22Rv1 (cell line): ENCODE data around the gene ANKRD28.

Experiments used
- ZFX ChIP-seq: fragments of 450-650 bp; IDR thresholded peaks from 2 replicates; pipeline ENCODE4 v1.6.1; 2017; ENCODE audit warnings: antibody characterized with exemption, borderline replicate concordance
- TF ChIP-seq, protein P1 (sequence below): fragments of 450-650 bp; IDR thresholded peaks from 2 replicates; pipeline ENCODE4 v1.5.1; 2017; ENCODE audit warnings: mild to moderate bottlenecking

DNA sequence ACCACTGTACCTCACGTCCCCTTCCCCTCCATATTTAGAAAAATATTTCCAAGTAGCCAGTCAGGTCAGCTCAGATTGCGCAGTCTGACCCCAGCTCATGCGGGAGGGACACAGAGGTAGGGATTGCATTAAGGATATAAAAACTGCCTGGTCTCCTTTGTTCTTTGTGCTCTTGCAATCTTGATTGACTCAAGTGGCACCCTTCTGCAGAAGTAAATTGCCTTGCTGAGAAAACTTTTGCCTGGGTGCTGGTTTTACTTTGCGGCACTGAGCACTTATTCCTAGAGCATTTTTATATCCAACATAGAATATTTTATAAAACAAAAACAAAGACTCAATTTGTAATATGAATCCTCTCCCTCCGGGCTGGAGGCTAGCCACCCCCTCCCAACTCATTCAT, 141.4 kb downstream of the ANKRD28 start:
- TF ChIP-seq, protein P1, sequence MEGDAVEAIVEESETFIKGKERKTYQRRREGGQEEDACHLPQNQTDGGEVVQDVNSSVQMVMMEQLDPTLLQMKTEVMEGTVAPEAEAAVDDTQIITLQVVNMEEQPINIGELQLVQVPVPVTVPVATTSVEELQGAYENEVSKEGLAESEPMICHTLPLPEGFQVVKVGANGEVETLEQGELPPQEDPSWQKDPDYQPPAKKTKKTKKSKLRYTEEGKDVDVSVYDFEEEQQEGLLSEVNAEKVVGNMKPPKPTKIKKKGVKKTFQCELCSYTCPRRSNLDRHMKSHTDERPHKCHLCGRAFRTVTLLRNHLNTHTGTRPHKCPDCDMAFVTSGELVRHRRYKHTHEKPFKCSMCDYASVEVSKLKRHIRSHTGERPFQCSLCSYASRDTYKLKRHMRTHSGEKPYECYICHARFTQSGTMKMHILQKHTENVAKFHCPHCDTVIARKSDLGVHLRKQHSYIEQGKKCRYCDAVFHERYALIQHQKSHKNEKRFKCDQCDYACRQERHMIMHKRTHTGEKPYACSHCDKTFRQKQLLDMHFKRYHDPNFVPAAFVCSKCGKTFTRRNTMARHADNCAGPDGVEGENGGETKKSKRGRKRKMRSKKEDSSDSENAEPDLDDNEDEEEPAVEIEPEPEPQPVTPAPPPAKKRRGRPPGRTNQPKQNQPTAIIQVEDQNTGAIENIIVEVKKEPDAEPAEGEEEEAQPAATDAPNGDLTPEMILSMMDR: no peak
- TF ChIP-seq ZFX: no peak
